Kidney epithelial cell (primary cell): ENCODE results near the gene TNK2. TPM values are rescaled to one million over a fixed set of nuclear protein-coding genes. Genes with fewer than 3 reads are reported as not detected.

Source experiments
- DNase-seq: peaks from one replicate; pipeline ENCODE4 v3.0.0-alpha.2; 2010; ENCODE audit warnings: low read depth
- H3K27me3 ChIP-seq: 2 replicates; pipeline ENCODE4 v1.6.0; 2011; ENCODE audit warnings: low read length; ENCODE audit not compliant: control insufficient read depth, insufficient read depth
- H3K36me3 ChIP-seq: 2 replicates; pipeline ENCODE4 v1.5.1; 2011; ENCODE audit warnings: low read length; ENCODE audit not compliant: control insufficient read depth, insufficient read depth
- H3K4me3 ChIP-seq: 2 replicates; pipeline ENCODE4 v1.5.1; 2011; ENCODE audit warnings: low read depth, mild to moderate bottlenecking, control low read depth, low read length
- CTCF ChIP-seq: IDR thresholded peaks from 2 replicates; pipeline ENCODE4 v1.5.1; 2011; ENCODE audit warnings: mild to moderate bottlenecking, moderate library complexity, low read length, control low read depth, inconsistent platforms; ENCODE audit not compliant: insufficient read depth, poor library complexity, severe bottlenecking
- total RNA-seq: library from RNA; depleted of rRNA; stranded (reverse); fragments of >200 nt; gene quantifications from 2 replicates; pipeline ENCODE4 v1.2.3, GENCODE V29; 2015

The TNK2 gene
- total RNA-seq, 1 donor from 2014 or later, result 16.0 TPM

- no peaks in the 10 kb centered on the region for H3K27me3 ChIP-seq
- no peak for DNase-seq
- H3K4me3 ChIP-seq, result no peak overlapping the region
- no peak for TF ChIP-seq CTCF
- peaks cover 1% of the 10 kb centered on the region for H3K36me3 ChIP-seq
These were observed 37.9 kb downstream of the TNK2 start for GRCh38 chr3:195870442-195870841.

GRCh38 chr3:195869413-195870001 lies 38.8 kb downstream of the TNK2 start:
- no peaks in the 10 kb centered on the region for H3K27me3 ChIP-seq
- TF ChIP-seq CTCF, result no peak
- peaks cover 1% of the 10 kb centered on the region for H3K36me3 ChIP-seq
- no peak for DNase-seq
- no peak overlapping the region for H3K4me3 ChIP-seq

GRCh38 chr3:195868866-195869412 lies 39.4 kb downstream of the TNK2 start:
- Histone ChIP-seq H3K27me3 (no peaks in the 10 kb centered on the region), H3K4me3 (no peak overlapping the region), H3K36me3 (peaks cover 1% of the 10 kb centered on the region)
- no peak for DNase-seq
- no peak for TF ChIP-seq CTCF

- no peak overlapping the region for H3K4me3 ChIP-seq
- no peaks in the 10 kb centered on the region for H3K27me3 ChIP-seq
- no peak for DNase-seq
- H3K36me3 ChIP-seq, result peaks cover 1% of the 10 kb centered on the region
- no peak for TF ChIP-seq CTCF
These were observed 40.0 kb downstream of the TNK2 start for GRCh38 chr3:195868336-195868865.

GRCh38 chr3:195867631-195868335 lies 40.6 kb downstream of the TNK2 start:
- no peak for DNase-seq
- no peak for TF ChIP-seq CTCF
- H3K27me3 ChIP-seq, result no peaks in the 10 kb centered on the region
- no peak overlapping the region for H3K4me3 ChIP-seq
- H3K36me3 ChIP-seq, result peaks cover 1% of the 10 kb centered on the region
